SK-MEL-5 (cell line): Measurements from ENCODE around the gene FOXN3. TPM values are rescaled to one million over a fixed set of nuclear protein-coding genes. Genes with fewer than 3 reads are reported as not detected.

Experiments used
- DNase-seq: peaks from one replicate; pipeline ENCODE4 v3.0.0-alpha.2; 2016; ENCODE audit warnings: low read depth, low spot score
- in situ Hi-C: cut with HindIII; loops from 2 replicates; pipeline ENCODE4 v1.10.0; 2016; ENCODE audit warnings: low sequenced_read_pairs, high pct_unique_total_duplicates, low pct_unique_long_range_greater_than_20kb
- total RNA-seq: library from RNA; depleted of rRNA; stranded (reverse); fragments of >200 nt; shearing (Covaris generic); gene quantifications from 2 replicates; pipeline ENCODE4 v1.2.3, GENCODE V29; 2014

The FOXN3 gene
- total RNA-seq, 1 experiment from 2014 or later: 6.2 TPM

GRCh38 chr14:89139404-89140247 lies 277.4 kb downstream of the FOXN3 start:
- peak; percentile 60 for DNase-seq
- in situ Hi-C loops: no loop called here

- no peak for DNase-seq
- in situ Hi-C loops: no loop called here
These were observed 278.2 kb downstream of the FOXN3 start for GRCh38 chr14:89138846-89139245.

GRCh38 chr14:89137526-89138163 lies 279.4 kb downstream of the FOXN3 start:
- in situ Hi-C loops: no loop called here

GRCh38 chr14:89136587-89136986 lies 280.4 kb downstream of the FOXN3 start:
- in situ Hi-C loops: no loop called here
- no peak for DNase-seq

More at GRCh38 chr14:89137526-89138163, 279.4 kb downstream of the FOXN3 start:
- no peak for DNase-seq

GRCh38 chr14:89134640-89135039 lies 282.4 kb downstream of the FOXN3 start:
- no peak for DNase-seq
- in situ Hi-C loops: no loop called here

GRCh38 chr14:89131004-89131750 lies 285.9 kb downstream of the FOXN3 start:
- in situ Hi-C loops: no loop called here
- no peak for DNase-seq

- in situ Hi-C loops: no loop called here
These were observed 287.5 kb downstream of the FOXN3 start for GRCh38 chr14:89129570-89129969.

GRCh38 chr14:89128311-89129026 lies 288.6 kb downstream of the FOXN3 start:
- in situ Hi-C loops: no loop called here
- no peak for DNase-seq

More at GRCh38 chr14:89129570-89129969, 287.5 kb downstream of the FOXN3 start:
- DNase-seq: no peak

GRCh38 chr14:89126461-89126860 lies 290.6 kb downstream of the FOXN3 start:
- in situ Hi-C loops: no loop called here
- no peak for DNase-seq

- no peak for DNase-seq
- in situ Hi-C loops: no loop called here
These were observed 291.8 kb downstream of the FOXN3 start for GRCh38 chr14:89125216-89125615.

GRCh38 chr14:89123851-89124250 lies 293.2 kb downstream of the FOXN3 start:
- DNase-seq: no peak
- in situ Hi-C loops: no loop called here

- peak; percentile 14 for DNase-seq
- in situ Hi-C loops: no loop called here
These were observed 293.8 kb downstream of the FOXN3 start for GRCh38 chr14:89123215-89123614.

- in situ Hi-C loops: no loop called here
- DNase-seq: no peak
These were observed 294.9 kb downstream of the FOXN3 start for GRCh38 chr14:89121968-89122620.

GRCh38 chr14:89117012-89117411 lies 300.0 kb downstream of the FOXN3 start:
- DNase-seq: no peak
- in situ Hi-C loops: no loop called here

GRCh38 chr14:89114109-89114508 lies 302.9 kb downstream of the FOXN3 start:
- in situ Hi-C loops: no loop called here
- no peak for DNase-seq

GRCh38 chr14:89112720-89113119 lies 304.3 kb downstream of the FOXN3 start:
- in situ Hi-C loops: no loop called here
- no peak for DNase-seq
